OCI-LY3 (cell line): ENCODE measurements around the gene ZBED2.

Source experiments
- EZH2phosphoT487 ChIP-seq: fragments of 200-600 bp; shearing (Covaris generic); IDR thresholded peaks from 2 replicates; pipeline ENCODE4 v1.6.1; 2018; ENCODE audit warnings: antibody characterized with exemption, mixed run types, low read depth
- TF ChIP-seq, protein P1 (sequence below): fragments of 200-600, 300-600 bp; sonication (generic); IDR thresholded peaks from 2 replicates; pipeline ENCODE4 v1.5.1; 2014; ENCODE audit warnings: antibody characterized with exemption, low read length, low read depth

GRCh38 chr3:111594781-111595180 is 365 bp downstream of the ZBED2 start:
- TF ChIP-seq, protein P1, sequence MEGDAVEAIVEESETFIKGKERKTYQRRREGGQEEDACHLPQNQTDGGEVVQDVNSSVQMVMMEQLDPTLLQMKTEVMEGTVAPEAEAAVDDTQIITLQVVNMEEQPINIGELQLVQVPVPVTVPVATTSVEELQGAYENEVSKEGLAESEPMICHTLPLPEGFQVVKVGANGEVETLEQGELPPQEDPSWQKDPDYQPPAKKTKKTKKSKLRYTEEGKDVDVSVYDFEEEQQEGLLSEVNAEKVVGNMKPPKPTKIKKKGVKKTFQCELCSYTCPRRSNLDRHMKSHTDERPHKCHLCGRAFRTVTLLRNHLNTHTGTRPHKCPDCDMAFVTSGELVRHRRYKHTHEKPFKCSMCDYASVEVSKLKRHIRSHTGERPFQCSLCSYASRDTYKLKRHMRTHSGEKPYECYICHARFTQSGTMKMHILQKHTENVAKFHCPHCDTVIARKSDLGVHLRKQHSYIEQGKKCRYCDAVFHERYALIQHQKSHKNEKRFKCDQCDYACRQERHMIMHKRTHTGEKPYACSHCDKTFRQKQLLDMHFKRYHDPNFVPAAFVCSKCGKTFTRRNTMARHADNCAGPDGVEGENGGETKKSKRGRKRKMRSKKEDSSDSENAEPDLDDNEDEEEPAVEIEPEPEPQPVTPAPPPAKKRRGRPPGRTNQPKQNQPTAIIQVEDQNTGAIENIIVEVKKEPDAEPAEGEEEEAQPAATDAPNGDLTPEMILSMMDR = no peak
- no peak for TF ChIP-seq EZH2phosphoT487
